HFFc6 (cell line): ENCODE measurements around the gene PPIP5K1. TPM values are rescaled to one million over a fixed set of nuclear protein-coding genes. Genes with fewer than 3 reads are reported as not detected.
"Not testable (repeated sequence)": the region's sequence is repeated elsewhere in the genome, so short reads cannot be mapped to it uniquely, and the experiment has no call there.

Experiments used
- DNase-seq: peaks from one replicate; pipeline ENCODE4 v3.0.0-alpha.2; 2018
- H3K27ac Mint-ChIP-seq: 2 replicates; pipeline ENCODE4 v1.8.0; 2020; ENCODE audit warnings: mild to moderate bottlenecking, mixed read lengths
- H3K27me3 Mint-ChIP-seq: 2 replicates; pipeline ENCODE4 v1.8.0; 2021; ENCODE audit warnings: mild to moderate bottlenecking, moderate library complexity, mixed read lengths; ENCODE audit not compliant: insufficient read depth
- H3K36me3 Mint-ChIP-seq: 2 replicates; pipeline ENCODE4 v1.8.0; 2021; ENCODE audit warnings: low read depth, mixed read lengths
- H3K4me1 Mint-ChIP-seq: 2 replicates; pipeline ENCODE4 v1.8.0; 2020; ENCODE audit warnings: low read depth, mixed read lengths
- H3K4me3 Mint-ChIP-seq: 2 replicates; pipeline ENCODE4 v1.8.0; 2020; ENCODE audit warnings: mild to moderate bottlenecking, moderate library complexity, mixed read lengths
- H3K9me3 Mint-ChIP-seq: 2 replicates; pipeline ENCODE4 v1.8.0; 2020; ENCODE audit warnings: mild to moderate bottlenecking, mixed read lengths
- total RNA-seq, 6 experiments: library from RNA; stranded (reverse); fragmentation: NEBNext Ultra II Directional; extraction: Animal tissue kit (Norgen Biotek cat#: 25700); gene quantifications; 2 replicates in 1 of 6; 3 replicates in 5 of 6; pipeline ENCODE4 v1.2.3, GENCODE V29; 2021
- TF ChIP-seq, protein P1 (sequence below): fragments of 200-600 bp; sonication (generic); IDR thresholded peaks from 2 replicates; pipeline ENCODE4 v1.5.0; 2021; ENCODE audit warnings: antibody characterized with exemption, mild to moderate bottlenecking

Gene PPIP5K1
- total RNA-seq, 6 experiments from 2014 or later, result 16.3 to 23.3 (median 20.1) TPM

DNA sequence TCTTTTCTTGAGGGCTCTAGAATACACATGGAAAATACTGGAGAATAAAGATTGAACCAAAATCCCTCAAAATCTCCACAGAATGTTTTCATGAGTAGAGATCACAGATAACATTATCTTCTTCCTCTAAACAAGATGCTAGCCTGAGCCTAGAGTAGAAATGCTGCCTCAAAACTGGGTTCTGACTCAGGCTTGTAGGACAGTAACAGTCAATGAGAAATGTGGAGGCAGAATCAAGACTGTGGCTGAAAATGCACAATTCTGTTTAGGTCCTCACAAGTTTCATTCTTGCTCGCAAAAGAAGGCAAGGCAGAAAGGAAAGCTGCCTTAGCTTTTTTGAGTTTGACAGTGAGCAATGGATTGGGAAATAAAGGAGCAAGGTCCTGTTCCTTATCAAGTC lies 15.4 kb downstream of the PPIP5K1 start:
- not testable (repeated sequence) for H3K36me3 Mint-ChIP-seq, H3K27me3 Mint-ChIP-seq, DNase-seq, H3K9me3 Mint-ChIP-seq, H3K4me3 Mint-ChIP-seq, H3K27ac Mint-ChIP-seq, H3K4me1 Mint-ChIP-seq

DNA sequence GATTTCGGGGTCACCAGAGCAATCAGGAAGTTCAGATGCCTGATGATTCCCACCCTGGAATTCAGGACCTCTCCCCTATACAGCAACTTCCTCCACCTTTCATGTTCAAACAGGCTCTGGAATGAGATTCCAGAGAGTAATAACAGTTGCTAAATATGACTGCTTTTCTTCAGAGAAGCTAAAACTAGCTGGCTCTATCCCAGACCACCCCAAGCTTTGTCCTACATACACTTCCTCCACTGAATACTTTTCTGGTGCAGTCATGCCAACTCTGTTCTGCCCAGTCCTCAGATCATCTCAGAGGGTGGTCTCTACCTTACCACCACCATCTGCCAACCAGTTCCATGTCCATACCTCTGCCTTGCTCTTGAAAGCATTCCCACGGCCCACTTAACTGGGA lies 23.4 kb downstream of the PPIP5K1 start:
- H3K9me3 Mint-ChIP-seq, H3K4me3 Mint-ChIP-seq, H3K36me3 Mint-ChIP-seq: not testable (repeated sequence)

DNA sequence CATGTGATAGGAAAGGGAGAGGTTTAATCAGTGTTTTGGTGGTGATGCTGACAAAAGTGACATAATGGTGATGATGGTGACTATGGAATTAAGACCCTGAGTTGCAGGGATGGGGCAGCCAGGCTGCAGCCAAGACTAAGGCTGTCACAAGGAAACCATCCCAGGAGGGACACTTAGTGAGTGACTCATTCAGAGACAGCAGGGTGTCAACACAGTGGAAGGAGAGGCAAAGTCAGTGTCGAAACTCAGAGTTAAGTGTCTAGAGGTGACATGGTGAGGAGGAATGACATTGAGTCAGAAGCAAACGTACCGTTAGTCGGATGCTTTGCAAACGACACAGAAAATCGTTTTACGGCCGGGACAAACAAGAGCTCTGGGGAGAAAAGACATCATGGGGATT lies 26.2 kb downstream of the PPIP5K1 start:
- not testable (repeated sequence) for H3K4me1 Mint-ChIP-seq, H3K27me3 Mint-ChIP-seq, H3K9me3 Mint-ChIP-seq, DNase-seq, H3K36me3 Mint-ChIP-seq, H3K4me3 Mint-ChIP-seq, H3K27ac Mint-ChIP-seq

More for the DNA sequence above, 23.4 kb downstream of the PPIP5K1 start:
- not testable (repeated sequence) for DNase-seq, H3K27ac Mint-ChIP-seq, H3K4me1 Mint-ChIP-seq, H3K27me3 Mint-ChIP-seq

DNA sequence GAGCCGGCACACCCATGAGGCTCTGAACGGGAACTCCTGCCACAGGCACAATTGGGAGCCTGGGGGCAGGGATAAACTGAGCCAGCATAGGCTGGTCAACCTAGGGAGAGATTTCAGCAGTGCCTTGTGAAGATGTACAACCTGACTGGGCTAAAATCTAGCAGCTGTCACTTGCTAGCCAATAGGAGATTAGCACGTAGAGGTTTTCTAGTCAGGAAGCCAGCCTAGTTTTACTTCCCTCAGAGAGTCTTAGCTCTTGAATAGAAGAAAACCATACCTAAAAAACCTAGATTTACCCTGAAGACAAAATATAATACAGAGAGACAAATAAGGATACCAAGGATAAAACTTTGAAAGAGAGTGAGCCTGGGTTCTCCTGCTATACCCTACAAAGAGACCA lies 27.3 kb downstream of the PPIP5K1 start:
- not testable (repeated sequence) for H3K36me3 Mint-ChIP-seq, H3K27ac Mint-ChIP-seq, H3K4me1 Mint-ChIP-seq, H3K4me3 Mint-ChIP-seq, H3K27me3 Mint-ChIP-seq, DNase-seq, H3K9me3 Mint-ChIP-seq

DNA sequence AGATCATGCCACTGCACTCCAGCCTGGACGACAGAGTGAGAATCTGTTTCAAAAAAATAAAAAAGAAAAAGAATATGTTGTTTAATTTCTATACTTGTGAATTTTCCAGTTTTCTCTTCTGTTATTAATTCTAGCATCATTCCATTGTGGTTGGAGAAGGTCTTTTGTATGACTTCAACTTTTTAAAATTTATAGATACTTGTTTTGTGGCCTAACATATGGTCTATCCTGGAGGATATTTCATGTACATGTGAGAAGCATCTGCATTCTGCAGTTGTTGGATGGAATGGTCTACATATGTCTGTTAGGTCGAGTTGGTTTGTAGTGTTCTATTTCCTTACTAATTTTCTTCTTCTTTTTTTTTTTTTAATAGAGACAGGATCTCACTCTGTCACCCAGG lies 37.0 kb downstream of the PPIP5K1 start:
- Mint-ChIP-seq H3K9me3 (no peaks in the 10 kb centered on the region), H3K4me1 (peaks cover 16% of the 10 kb centered on the region), H3K36me3 (peaks cover under 1% of the 10 kb centered on the region; the same call in 1 of the 2 replicates), H3K4me3 (no peak overlapping the region), H3K27ac (no peak overlapping the region), H3K27me3 (peaks cover 3% of the 10 kb centered on the region; the same call in 1 of the 2 replicates)
- TF ChIP-seq, protein P1, sequence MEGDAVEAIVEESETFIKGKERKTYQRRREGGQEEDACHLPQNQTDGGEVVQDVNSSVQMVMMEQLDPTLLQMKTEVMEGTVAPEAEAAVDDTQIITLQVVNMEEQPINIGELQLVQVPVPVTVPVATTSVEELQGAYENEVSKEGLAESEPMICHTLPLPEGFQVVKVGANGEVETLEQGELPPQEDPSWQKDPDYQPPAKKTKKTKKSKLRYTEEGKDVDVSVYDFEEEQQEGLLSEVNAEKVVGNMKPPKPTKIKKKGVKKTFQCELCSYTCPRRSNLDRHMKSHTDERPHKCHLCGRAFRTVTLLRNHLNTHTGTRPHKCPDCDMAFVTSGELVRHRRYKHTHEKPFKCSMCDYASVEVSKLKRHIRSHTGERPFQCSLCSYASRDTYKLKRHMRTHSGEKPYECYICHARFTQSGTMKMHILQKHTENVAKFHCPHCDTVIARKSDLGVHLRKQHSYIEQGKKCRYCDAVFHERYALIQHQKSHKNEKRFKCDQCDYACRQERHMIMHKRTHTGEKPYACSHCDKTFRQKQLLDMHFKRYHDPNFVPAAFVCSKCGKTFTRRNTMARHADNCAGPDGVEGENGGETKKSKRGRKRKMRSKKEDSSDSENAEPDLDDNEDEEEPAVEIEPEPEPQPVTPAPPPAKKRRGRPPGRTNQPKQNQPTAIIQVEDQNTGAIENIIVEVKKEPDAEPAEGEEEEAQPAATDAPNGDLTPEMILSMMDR, result no peak
- DNase-seq, result no peak

DNA sequence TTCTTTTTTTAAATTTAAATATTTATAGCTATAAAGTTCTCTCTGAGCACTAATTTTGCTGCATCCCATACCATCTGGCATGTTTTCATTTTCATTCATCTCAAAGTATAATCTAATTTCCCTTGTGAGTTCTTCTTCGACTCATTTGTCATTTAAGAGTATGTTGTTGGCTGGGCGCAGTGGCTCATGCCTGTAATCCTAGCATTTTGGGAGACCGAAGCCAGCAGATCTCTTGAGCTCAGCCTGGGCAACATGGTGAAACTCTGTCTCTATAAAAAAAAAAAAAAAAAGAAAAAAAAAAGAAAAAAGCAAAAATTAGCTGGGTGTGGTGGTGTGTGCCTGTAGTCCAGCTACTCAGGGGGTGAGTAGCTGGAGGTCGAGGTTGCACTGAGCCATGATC lies 37.8 kb downstream of the PPIP5K1 start:
- no peak for DNase-seq
- no peaks in the 10 kb centered on the region; the same call in 1 of the 2 replicates for H3K27me3 Mint-ChIP-seq
- H3K27ac Mint-ChIP-seq, result no peak overlapping the region
- TF ChIP-seq, protein P1, result no peak
- no peak overlapping the region; the same call in 1 of the 2 replicates for H3K4me3 Mint-ChIP-seq
- peaks cover 16% of the 10 kb centered on the region for H3K4me1 Mint-ChIP-seq
- H3K36me3 Mint-ChIP-seq, result peaks cover 7% of the 10 kb centered on the region
- no peaks in the 10 kb centered on the region for H3K9me3 Mint-ChIP-seq

DNA sequence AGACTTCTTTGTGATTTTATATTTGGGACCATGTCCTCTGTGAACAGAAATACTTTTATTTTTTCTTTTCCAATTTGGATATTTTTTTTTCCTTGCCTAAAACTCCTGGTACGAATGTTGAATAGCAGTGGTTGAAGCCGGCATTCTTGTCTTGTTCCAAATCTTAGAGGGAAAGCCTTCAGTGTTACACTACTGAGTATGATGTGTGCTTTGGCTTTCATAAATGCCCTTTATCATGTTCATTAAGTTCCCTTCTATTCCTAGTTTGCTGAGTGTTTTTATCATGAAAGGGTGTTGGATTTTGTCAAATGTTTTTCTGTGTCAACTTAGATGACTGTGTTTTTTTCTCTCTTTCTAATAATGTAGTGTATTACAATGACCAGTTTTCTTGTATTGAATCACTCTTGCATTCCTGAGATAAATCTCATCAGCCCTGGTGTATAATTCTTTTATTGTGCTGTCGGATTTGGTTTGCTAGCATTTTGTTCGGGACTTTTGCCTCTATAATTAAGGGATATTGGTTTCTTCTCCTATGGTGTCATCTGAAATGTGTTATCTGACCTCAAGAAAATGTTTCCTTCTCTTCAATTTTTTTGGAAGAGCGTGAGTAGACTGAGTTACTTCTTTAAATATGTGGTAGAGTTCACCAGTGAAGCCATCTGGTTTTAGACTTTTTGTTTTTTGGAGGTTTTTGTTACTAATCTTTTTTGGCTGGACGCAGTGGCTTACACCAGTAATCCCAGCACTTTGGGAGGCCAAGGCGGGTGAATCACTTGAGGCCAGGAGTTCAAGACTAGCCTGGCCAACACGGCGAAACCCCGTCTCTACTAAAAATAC lies 39.3 kb downstream of the PPIP5K1 start:
- TF ChIP-seq, protein P1, result no peak
- peak; percentile 63 for DNase-seq
- Mint-ChIP-seq H3K4me3 (peak overlapping the region; percentile 18), H3K9me3 (no peaks in the 10 kb centered on the region), H3K27me3 (no peaks in the 10 kb centered on the region; the same call in 1 of the 2 replicates), H3K27ac (peak overlapping the region; percentile 78), H3K4me1 (peaks cover 16% of the 10 kb centered on the region), H3K36me3 (peaks cover 11% of the 10 kb centered on the region)
